HG03039 (cell line): Measurements from ENCODE around the gene EXD3.

Experiments
- ATAC-seq: cut with Tn5 transposase; IDR thresholded peaks from one replicate; pipeline ENCODE4 v1.9.1; 2021; ENCODE audit warnings: mild to moderate bottlenecking, moderate library complexity; ENCODE audit not compliant: unreplicated experiment

EXD3 gene

DNA sequence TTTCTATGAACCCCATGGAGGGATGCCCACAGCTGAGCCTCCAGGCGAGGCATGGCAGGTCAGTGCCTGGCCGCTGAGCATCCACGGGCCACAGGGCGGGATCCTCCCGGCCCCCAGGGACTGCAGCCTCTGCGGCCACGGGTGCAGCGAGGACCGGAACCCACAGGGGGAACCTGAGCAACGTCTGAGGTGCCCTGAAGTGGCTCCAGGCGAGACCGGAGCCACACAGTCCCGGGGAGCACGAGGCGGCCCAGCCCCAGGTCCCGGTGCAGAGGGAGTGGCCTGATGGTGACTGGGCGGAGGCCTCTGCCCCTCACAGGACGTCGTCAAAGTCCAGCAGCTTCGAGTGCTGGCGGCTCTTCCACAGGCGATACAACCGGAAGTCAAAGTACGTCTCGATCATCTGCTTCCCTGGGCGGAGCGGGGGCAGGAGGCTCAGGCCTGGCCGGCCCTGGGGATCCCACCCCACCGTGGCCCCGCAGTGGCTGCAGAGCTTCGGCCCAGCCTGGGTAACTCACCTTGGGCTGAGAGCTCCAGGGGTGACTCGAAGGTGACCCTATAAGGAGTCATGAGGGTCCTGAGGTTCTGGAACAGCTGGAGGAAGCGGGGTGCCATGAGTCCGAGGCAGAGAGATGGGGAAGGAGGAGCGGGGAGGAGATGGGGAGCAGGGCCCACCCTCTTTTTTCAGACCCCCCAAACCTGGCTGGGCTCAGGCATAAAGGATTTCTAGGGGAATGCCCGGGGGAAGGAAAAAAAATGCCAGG is 26.3 kb upstream of the EXD3 start:
- ATAC-seq = no peak

GRCh38 chr9:137448602-137448962 is 25.6 kb upstream of the EXD3 start:
- ATAC-seq = no peak

DNA sequence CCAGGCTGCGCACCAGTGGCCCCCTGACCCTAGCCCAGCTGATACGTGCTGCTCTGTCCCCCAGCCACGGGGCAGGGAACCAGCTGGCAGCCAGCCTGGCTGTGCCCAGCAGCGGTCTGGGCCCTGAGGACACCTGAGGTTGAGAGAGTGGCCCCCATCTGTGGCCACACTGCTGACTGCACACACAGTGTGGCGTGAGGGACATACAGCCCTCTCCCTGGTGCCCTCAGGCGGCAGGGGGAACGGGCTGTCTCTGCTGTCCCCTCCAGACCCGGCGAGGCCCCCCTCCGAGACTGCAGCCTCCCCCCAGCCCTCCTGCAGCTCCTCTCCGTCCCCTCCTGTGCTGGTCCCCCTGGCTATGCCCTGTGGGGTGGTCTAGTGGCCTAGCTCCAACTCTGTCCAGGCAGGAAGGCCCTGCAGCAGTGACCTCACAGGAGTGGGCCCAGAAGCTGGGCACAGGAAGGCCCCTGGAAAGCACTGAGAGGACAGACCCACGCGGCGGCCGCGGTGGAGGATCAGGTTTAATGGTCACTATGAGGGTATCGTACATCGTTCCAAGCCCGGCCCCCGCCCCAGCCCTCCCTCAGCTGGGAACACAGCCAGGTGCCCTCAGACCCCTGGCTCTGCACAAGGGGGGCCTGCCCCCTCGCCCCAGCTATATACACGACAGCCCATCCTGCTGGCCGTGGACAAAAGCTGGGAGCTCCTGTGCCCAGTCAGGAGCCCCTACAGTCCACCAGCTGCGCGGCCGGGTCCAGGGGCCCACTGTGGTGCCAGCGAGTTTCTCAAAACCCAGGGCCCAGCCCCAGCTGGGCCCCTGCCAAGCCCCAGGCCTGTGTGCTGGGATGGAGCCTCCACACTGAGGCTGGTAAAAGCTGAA is 25.0 kb upstream of the EXD3 start:
- ATAC-seq = no peak

DNA sequence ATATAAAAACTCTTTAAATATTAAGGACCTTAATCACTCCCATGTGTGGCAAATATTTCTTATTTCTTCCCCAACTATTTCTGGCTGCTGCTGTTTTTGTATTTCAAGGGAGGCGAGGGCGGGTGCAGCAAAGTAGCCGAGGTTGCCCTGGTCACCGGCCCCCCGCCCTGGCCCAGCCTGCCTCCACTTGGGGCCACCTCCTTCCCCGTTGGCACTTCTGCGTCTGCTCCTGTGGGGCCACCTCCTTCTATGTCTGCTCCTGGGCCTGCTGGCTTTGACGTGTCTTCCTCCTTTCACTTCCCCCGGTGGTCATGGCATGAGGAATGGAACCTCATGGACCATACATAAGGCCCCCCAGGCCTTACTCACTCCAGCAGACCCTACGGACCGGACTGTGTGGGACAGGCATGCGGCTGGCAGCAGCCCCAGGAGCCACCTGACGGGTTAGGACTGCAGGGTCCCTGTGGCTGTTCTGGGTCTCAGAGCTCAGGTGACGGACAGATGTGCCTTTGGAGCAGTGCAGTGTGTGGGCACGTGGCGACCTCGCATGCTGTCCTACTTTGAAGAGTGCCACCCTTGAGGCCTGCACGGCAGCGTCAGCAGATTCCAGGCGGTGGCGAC is 24.0 kb upstream of the EXD3 start:
- ATAC-seq = no peak

GRCh38 chr9:137445930-137446431 is 23.0 kb upstream of the EXD3 start:
- ATAC-seq = no peak

DNA sequence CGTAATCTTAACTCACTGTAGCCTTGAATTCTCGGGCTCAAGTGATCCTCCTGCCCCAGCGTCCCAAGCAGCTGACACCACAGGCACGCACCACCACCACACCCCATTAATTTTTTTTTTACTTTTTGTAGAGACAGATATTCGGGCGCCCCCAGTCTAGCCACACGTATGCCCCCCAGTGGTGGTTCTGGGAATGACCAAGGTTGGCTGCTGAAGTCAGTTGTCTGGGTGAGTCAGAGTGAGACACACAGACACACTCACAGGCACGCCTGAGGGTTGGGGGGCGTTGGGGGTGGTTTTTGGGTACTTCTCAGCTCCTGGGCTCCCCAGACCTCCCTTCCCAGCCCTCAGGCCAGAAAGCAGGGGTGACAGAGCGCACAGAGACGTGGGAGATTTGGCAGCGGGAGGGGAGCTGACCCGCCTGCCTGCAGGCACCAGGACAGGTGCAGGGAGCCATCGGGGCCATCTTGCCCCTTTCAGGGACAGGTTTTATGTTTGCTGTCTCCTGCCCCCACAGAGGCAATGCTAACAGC is 22.4 kb upstream of the EXD3 start:
- ATAC-seq = no peak

GRCh38 chr9:137444106-137444790 is 21.3 kb upstream of the EXD3 start:
- no peak for ATAC-seq

GRCh38 chr9:137441935-137442321 is 19.0 kb upstream of the EXD3 start:
- ATAC-seq = no peak

GRCh38 chr9:137441289-137441934 is 18.4 kb upstream of the EXD3 start, which contains the start of gene ENTPD8:
Gene ENTPD8 (minus strand): TSS chr9:137441357. CDS start chr9:137438285, 3,072 bp downstream.
- ATAC-seq = no peak

- no peak for ATAC-seq
Observed at GRCh38 chr9:137439158-137439714, 16.3 kb upstream of the EXD3 start.

DNA sequence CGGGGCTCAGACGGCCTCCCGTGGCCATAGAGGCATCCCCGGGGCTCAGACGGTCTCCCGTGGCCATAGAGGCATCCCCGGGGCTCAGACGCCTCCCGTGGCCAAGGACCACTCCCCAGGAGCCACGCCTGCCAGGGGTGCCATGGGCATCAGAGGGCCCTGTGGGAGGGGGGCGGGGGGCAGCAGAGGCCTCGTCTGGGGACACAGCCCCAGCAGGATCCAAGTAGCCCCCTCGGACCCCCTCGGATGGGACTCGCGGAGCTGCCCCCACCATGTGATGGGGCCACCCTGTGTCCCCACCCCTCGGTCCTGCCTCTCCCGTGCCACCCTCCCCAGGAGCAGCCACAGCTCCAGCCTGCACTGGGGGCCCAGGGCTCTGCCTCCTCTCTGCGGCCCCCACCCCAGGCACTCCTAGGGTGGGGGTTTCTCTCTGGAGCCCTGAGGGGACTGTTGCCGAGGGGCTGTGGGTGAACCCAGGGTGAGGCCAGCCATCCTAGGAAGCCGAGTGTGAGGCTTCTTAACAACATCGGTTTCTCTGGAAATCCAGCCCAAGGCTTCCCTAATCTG is 15.7 kb upstream of the EXD3 start:
- ATAC-seq = no peak

GRCh38 chr9:137437691-137438590 is 15.0 kb upstream of the EXD3 start:
- no peak for ATAC-seq

- ATAC-seq = no peak
Observed at GRCh38 chr9:137436761-137437600, 14.0 kb upstream of the EXD3 start.

DNA sequence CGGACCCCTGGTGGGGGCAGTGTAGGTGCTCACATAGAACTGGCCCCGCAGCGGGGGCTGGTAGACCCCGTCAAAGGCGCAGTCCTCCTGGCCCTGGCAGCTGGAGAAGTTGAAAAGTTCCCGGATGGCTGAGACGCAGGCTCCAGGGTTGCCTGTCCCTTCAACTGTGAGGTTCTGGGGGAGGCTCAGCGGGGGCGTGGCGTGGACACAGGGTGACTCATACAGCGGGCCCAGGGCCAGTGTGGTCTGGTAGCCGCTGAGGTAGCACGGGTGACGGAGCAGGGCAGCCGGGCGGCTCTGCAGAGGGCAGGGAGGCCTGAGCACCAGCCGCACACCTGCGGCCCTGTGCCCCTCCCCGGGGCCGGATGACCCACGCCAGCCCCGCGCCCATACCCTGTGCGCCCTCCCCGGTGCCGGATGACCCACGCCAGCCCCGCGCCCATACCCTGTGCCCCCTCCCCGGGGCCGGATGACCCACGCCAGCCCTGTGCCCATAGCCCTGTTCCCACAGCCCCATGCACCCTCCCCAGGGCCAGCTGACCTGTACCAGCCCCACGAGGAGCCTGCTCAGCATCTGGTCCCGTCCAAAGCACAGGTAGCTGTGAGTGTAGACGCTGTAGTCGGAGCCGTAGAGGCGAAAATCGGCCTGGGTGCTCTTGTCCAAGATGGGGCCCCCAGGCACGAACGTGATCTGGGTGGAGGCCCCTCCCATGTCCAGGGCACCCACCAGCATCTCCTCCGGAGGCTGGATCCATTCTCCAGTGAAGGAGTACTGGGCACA is 13.2 kb upstream of the EXD3 start:
- ATAC-seq = no peak

DNA sequence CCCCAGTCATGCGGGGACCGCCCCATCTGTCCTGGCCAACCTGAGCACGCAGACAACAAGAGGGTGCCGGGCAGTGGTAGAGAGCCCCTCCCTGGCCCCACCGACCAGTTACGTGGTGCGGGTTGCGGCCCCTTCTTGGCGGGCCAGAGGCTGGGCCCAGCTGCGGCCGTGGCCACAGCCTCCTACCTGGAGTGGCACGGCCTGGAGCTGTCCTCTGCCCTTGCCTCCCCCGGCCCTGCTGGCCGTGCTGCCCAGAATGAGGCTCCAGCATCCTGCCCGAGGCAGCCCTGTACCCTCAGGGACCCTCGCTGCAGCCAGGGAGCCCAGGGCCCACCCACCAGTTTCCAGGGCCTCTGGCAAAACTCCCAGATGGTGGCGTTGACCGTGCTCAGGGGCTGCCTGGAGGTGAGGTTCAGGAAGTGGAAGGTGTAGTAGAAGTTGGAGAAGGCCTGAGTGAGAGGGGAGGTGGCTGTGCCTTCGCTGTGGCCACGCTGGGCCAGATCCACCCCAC is 12.5 kb upstream of the EXD3 start:
- ATAC-seq = no peak

DNA sequence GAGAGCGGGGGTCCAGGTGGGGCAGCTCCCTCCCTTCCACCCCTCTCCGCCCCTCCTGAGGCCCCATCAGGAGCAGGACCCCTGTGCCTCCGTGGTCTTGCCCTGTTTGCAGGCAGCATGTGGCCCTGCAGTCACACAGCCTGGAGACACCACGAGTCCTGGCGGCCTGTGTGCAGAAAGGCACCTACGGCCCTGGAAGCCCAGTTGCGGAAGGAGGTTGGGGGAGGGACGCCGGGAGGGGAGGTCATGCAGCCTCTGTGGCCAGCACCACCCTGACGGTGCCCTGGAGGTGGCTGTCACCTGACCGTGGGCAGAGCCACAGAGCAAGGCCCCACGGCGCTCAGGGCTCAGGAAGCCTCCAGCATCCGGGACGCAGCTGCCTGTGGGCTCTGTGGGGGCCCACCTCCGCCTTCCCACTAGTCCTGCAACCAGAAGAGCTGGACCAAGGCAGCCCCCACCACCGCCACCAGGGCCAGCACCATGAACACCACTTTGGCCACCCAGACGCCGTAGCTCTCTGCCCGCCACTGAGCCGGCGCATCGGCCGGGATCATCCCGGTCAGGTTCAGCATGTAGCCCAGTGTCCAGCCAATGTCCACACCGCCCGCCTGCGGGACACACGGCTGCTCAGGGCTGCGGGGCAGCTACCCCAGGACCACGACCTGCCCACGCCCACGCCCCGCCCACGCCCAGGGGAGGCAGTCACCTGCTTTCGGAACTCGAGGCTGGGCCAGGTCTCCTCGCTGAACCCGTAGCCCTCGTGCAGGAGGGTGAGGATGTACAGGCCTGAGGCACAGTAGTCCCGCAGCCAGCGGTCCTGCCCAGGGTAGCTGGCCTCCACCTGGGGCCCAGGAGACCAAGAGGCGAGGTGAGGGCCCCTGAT is 11.8 kb upstream of the EXD3 start:
- no peak for ATAC-seq
